ENCODE data around the gene PKN1. TPM values are rescaled to one million over a fixed set of nuclear protein-coding genes. Genes with fewer than 3 reads are reported as not detected.
"Not testable (repeated sequence)": the region's sequence is repeated elsewhere in the genome, so short reads cannot be mapped to it uniquely, and the experiment has no call there.

Gene PKN1
- polyA plus RNA-seq, 1 donor (not counting 4 experiments of a cell fraction or from before 2014, with no cell fraction given): 0.62 TPM

GRCh38 chr19:14450168-14450874 lies 17.2 kb downstream of the PKN1 start:
- dilution Hi-C loops (cut with MboI; ENCODE audit: extremely low pct_ligation_motif_present, low sequenced_read_pairs): no loop called here
- no peak for DNase-seq (ENCODE audit: low read depth, low spot score)

GRCh38 chr19:14450876-14451275 lies 17.8 kb downstream of the PKN1 start:
- Histone ChIP-seq H3K79me2 (ENCODE audit: control insufficient read depth, insufficient read depth, low read length) (no peaks in the 10 kb centered on the region), H3K27me3 (ENCODE audit: control insufficient read depth, extremely low read depth, insufficient read depth, low read length) (no peaks in the 10 kb centered on the region), H3K27ac (ENCODE audit: control insufficient read depth, insufficient read depth, low read length) (no peak overlapping the region), H3K4me2 (ENCODE audit: control insufficient read depth, extremely low read depth, insufficient read depth, low read depth, low read length) (no peak overlapping the region), H2AFZ (ENCODE audit: control insufficient read depth, low read length) (no peak overlapping the region), H4K20me1 (ENCODE audit: control insufficient read depth, extremely low read depth, insufficient read depth, low read length) (no peaks in the 10 kb centered on the region), H3K9ac (ENCODE audit: control insufficient read depth, extremely low read depth, insufficient read depth, low read length) (no peak overlapping the region), H3K9me1 (ENCODE audit: control insufficient read depth, extremely low read depth, insufficient read depth, low read length) (no peaks in the 10 kb centered on the region), H3K36me3 (ENCODE audit: control insufficient read depth in 2 of 2, extremely low read depth in 1 of 2, insufficient read depth in 2 of 2, low read length in 2 of 2) (no peaks in the 10 kb centered on the region), H3K4me3 (ENCODE audit: control insufficient read depth in 2 of 3, extremely low read depth in 1 of 3, insufficient read depth in 2 of 3, low read depth in 1 of 3, low read length in 3 of 3) (no peak overlapping the region), H3K9me3 (ENCODE audit: control insufficient read depth, low read depth, low read length) (no peaks in the 10 kb centered on the region), H3K4me1 (ENCODE audit: control insufficient read depth, extremely low read depth, insufficient read depth, low read length) (no peaks in the 10 kb centered on the region)
- TF ChIP-seq CTCF (optimal IDR thresholded peaks at IDR 0.05 in 1 of 3, IDR thresholded peaks at IDR 0.05 in 1 of 3, conservative IDR thresholded peaks at IDR 0.05 in 1 of 3; ENCODE audit: extremely low read depth in 1 of 3, insufficient read depth in 2 of 3, low read length in 3 of 3) (no peak), EZH2 (IDR thresholded peaks at IDR 0.05; ENCODE audit: low read length) (no peak)
- dilution Hi-C loops (cut with MboI; ENCODE audit: extremely low pct_ligation_motif_present, low sequenced_read_pairs): no loop called here
- DNase-seq (ENCODE audit: low read depth, low spot score): no peak
- no peak for FAIRE-seq

More at GRCh38 chr19:14450168-14450874, 17.2 kb downstream of the PKN1 start:
- Histone ChIP-seq H3K27ac (ENCODE audit: control insufficient read depth, insufficient read depth, low read length) (no peak overlapping the region), H3K4me1 (ENCODE audit: control insufficient read depth, extremely low read depth, insufficient read depth, low read length) (no peaks in the 10 kb centered on the region), H3K27me3 (ENCODE audit: control insufficient read depth, extremely low read depth, insufficient read depth, low read length) (no peaks in the 10 kb centered on the region), H4K20me1 (ENCODE audit: control insufficient read depth, extremely low read depth, insufficient read depth, low read length) (no peaks in the 10 kb centered on the region), H3K36me3 (ENCODE audit: control insufficient read depth in 2 of 2, extremely low read depth in 1 of 2, insufficient read depth in 2 of 2, low read length in 2 of 2) (no peaks in the 10 kb centered on the region), H3K4me3 (ENCODE audit: control insufficient read depth in 2 of 3, extremely low read depth in 1 of 3, insufficient read depth in 2 of 3, low read depth in 1 of 3, low read length in 3 of 3) (no peak overlapping the region), H3K9me1 (ENCODE audit: control insufficient read depth, extremely low read depth, insufficient read depth, low read length) (no peaks in the 10 kb centered on the region), H3K4me2 (ENCODE audit: control insufficient read depth, extremely low read depth, insufficient read depth, low read depth, low read length) (no peak overlapping the region), H3K79me2 (ENCODE audit: control insufficient read depth, insufficient read depth, low read length) (no peaks in the 10 kb centered on the region), H2AFZ (ENCODE audit: control insufficient read depth, low read length) (no peak overlapping the region), H3K9ac (ENCODE audit: control insufficient read depth, extremely low read depth, insufficient read depth, low read length) (no peak overlapping the region), H3K9me3 (ENCODE audit: control insufficient read depth, low read depth, low read length) (no peaks in the 10 kb centered on the region)
- FAIRE-seq: no peak
- TF ChIP-seq EZH2 (IDR thresholded peaks at IDR 0.05; ENCODE audit: low read length) (no peak), CTCF (optimal IDR thresholded peaks at IDR 0.05 in 1 of 3, IDR thresholded peaks at IDR 0.05 in 1 of 3, conservative IDR thresholded peaks at IDR 0.05 in 1 of 3; ENCODE audit: extremely low read depth in 1 of 3, insufficient read depth in 2 of 3, low read length in 3 of 3) (no peak)

- DNase-seq (ENCODE audit: low read depth, low spot score); H3K36me3 ChIP-seq (ENCODE audit: control insufficient read depth in 2 of 2, extremely low read depth in 1 of 2, insufficient read depth in 2 of 2, low read length in 2 of 2); H3K27me3 ChIP-seq (ENCODE audit: control insufficient read depth, extremely low read depth, insufficient read depth, low read length); H3K4me3 ChIP-seq (ENCODE audit: control insufficient read depth in 2 of 3, extremely low read depth in 1 of 3, insufficient read depth in 2 of 3, low read depth in 1 of 3, low read length in 3 of 3); H3K9me1 ChIP-seq (ENCODE audit: control insufficient read depth, extremely low read depth, insufficient read depth, low read length); H4K20me1 ChIP-seq (ENCODE audit: control insufficient read depth, extremely low read depth, insufficient read depth, low read length); dilution Hi-C loops (cut with MboI; ENCODE audit: extremely low pct_ligation_motif_present, low sequenced_read_pairs); FAIRE-seq; H2AFZ ChIP-seq (ENCODE audit: control insufficient read depth, low read length); H3K79me2 ChIP-seq (ENCODE audit: control insufficient read depth, insufficient read depth, low read length); H3K9ac ChIP-seq (ENCODE audit: control insufficient read depth, extremely low read depth, insufficient read depth, low read length); H3K4me1 ChIP-seq (ENCODE audit: control insufficient read depth, extremely low read depth, insufficient read depth, low read length); H3K27ac ChIP-seq (ENCODE audit: control insufficient read depth, insufficient read depth, low read length); H3K4me2 ChIP-seq (ENCODE audit: control insufficient read depth, extremely low read depth, insufficient read depth, low read depth, low read length); H3K9me3 ChIP-seq (ENCODE audit: control insufficient read depth, low read depth, low read length): not testable (repeated sequence)
These were observed 19.2 kb downstream of the PKN1 start for GRCh38 chr19:14452303-14452702.
